Choroid plexus epithelial cell (primary cell): ENCODE results near the gene FSTL5.

Source experiments
- DNase-seq: peaks from one replicate; pipeline ENCODE4 v3.0.0-alpha.2; 2010; ENCODE audit warnings: low read depth
- H3K4me3 ChIP-seq: 2 replicates; pipeline ENCODE4 v1.5.1; 2011; ENCODE audit warnings: low read depth, mild to moderate bottlenecking, control low read depth, low read length, moderate library complexity
- TF ChIP-seq, protein P1 (sequence below): conservative IDR thresholded peaks from 2 replicates; pipeline ENCODE4 v1.5.1; 2011; ENCODE audit warnings: low read depth, mild to moderate bottlenecking, control low read depth, inconsistent platforms, low read length, moderate library complexity

Gene FSTL5

DNA sequence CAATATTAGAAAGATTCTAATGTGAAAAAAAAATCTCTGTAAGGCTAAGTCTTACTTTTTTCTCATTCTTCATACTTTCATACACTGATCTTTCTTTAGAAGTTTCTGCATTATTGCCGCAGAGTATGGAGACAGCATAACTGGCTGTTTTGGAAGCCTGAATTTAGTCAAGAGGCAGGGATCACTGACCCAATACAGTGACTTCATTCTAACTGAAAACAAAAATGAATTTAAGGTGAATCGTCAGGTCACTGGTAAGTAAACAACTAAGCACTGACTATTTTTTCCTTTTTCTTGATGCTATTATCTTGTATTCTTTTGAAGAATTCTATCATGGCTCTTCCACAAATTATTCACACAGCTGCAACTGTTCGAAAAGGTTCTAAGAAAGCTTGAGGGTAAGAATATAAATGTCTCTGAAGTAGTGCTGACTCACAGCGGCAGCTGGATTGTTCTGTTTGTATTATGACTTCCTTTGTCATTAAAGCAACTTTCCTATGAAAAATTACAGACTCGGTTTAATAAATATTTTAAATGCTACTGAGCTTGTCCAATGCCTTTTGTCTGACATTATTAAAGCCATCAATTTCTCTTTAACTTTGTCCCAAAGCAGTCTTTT, 609.3 kb downstream of the FSTL5 start:
- H3K4me3 ChIP-seq, result no peak overlapping the region
- TF ChIP-seq, protein P1, sequence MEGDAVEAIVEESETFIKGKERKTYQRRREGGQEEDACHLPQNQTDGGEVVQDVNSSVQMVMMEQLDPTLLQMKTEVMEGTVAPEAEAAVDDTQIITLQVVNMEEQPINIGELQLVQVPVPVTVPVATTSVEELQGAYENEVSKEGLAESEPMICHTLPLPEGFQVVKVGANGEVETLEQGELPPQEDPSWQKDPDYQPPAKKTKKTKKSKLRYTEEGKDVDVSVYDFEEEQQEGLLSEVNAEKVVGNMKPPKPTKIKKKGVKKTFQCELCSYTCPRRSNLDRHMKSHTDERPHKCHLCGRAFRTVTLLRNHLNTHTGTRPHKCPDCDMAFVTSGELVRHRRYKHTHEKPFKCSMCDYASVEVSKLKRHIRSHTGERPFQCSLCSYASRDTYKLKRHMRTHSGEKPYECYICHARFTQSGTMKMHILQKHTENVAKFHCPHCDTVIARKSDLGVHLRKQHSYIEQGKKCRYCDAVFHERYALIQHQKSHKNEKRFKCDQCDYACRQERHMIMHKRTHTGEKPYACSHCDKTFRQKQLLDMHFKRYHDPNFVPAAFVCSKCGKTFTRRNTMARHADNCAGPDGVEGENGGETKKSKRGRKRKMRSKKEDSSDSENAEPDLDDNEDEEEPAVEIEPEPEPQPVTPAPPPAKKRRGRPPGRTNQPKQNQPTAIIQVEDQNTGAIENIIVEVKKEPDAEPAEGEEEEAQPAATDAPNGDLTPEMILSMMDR, result no peak
- peak; percentile 76 for DNase-seq

DNA sequence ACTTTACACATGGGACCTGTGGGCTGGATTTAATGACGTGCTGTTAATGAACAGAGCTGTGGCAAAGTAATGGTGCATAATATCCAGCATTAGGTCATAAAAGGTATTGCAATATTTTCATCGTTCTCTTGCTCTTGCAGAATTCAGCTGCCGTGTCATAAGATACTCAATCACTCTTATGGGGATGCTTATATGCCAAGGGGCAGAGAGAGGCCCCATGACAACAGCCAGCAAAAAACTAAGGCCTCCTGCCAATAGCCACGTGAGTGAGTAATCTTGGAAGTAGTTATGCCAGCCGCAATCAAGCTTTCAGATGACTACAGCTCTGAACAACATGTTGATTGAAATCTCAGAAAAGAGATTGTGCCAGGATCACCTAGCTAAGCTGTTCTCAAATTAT, 616.9 kb downstream of the FSTL5 start:
- DNase-seq, result peak; percentile 4
- TF ChIP-seq, protein P1, result no peak
- H3K4me3 ChIP-seq, result no peak overlapping the region

DNA sequence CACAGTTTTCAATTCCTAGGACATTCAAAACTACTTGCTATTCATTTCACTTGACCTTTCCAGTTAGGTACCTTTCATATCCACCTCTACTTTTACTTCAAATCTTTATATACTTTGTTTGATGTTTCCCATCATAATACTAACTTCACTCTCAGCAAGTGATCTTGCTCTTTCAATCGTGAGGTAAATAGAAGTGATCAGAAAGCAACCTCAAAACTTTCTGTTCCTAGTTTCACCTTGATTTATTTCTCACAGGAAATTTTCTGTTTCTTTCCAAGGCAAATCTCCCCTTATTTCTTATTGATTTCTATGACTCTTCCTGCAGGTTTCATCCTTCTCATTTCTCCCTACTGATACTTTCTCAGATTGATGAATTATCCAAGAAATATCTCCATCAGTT, 623.5 kb downstream of the FSTL5 start:
- no peak for DNase-seq
- TF ChIP-seq, protein P1, result no peak
- H3K4me3 ChIP-seq, result no peak overlapping the region

DNA sequence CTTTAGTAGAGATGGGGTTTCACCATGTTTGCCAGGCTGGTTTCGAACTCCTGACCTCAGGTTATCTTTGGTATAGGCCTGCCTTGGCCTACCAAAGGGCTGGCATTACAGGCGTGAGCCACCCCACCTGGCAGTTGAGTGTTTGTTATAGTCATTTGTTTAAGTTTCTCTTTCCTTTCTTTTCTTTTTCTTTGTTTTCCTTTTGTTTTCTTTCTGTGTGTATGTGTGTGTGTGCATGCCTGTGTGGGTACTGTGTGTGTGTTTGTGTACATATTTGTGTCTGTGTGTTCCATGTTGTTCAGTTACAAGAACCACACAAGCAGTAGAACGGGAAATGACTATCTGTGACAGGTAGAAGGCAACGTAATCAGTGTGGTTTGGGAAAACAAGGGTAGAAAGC, 624.9 kb downstream of the FSTL5 start:
- TF ChIP-seq, protein P1, result no peak
- no peak overlapping the region for H3K4me3 ChIP-seq

DNA sequence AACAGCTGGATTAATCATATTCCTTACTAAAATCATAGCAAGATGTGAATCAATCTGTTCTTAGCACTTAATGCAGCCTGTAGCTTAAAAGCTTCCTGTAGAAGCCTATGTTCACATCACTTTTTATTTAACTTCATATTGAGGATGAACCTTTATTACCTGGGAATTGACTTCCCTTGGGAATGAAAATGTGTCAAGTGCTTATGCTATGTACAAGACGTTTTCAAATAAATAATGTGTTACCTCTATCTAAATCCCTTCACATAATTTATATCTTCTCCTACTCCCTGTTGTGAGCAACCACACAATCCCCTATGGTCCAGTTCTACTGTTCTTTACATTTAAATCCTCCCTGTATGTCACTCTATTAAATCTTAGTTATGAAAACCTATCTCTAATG, 633.1 kb downstream of the FSTL5 start:
- H3K4me3 ChIP-seq, result no peak overlapping the region
- TF ChIP-seq, protein P1, result no peak
- no peak for DNase-seq

More for the DNA sequence above, 624.9 kb downstream of the FSTL5 start:
- no peak for DNase-seq

DNA sequence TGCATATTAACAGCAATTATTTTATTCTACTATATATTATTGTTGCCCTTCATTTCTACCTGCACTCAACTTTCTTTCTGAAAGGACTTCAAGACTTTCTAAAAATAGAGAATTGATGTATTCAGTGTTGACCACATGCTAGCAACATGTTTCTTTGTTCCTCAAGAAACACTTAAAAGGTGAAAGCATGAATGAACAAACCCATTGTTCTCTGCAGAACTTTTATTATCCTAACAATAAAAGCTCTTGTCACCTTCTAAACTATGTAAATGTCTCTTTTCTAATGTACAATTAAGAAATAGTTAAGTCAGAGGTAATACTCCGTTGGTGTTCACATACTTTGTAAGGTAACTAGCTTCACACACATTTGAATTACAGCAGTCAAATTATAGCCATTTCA, 638.7 kb downstream of the FSTL5 start:
- H3K4me3 ChIP-seq, result no peak overlapping the region
- DNase-seq, result no peak
- TF ChIP-seq, protein P1, result no peak

DNA sequence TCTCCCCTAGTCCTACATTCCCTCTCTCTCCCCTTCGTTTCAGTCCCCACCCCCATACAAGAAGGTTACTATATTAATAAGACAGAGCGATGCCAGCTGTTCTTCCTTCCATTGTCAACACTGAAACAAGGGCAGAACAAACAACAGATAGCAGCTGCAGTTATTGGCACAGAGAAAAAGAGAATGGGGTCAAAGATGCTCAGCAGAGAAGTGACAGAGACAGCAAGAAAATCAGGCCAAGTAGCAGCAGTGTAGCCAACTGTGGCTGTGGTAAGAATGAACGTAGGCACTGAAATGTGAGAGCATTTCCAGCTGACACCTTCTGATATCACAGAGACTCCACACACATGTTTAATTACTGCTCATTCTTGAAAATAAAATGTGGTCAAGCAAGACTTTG, 641.8 kb downstream of the FSTL5 start:
- H3K4me3 ChIP-seq, result no peak overlapping the region
- DNase-seq, result peak; percentile 11
- TF ChIP-seq, protein P1, result no peak
